H1 (cell line): ENCODE results near the gene DLL1. TPM values are rescaled to one million over a fixed set of nuclear protein-coding genes. Genes with fewer than 3 reads are reported as not detected.

Source experiments
- CTCF ChIA-PET: fragments of 300-600 bp; sonication (Branson Sonifier 250); formaldehyde crosslinking; loops from one replicate; lab custom pipeline; 2021; ENCODE audit not compliant: partially characterized antibody; lab: Charles Lee
- POLR2A ChIA-PET: fragments of 300-600 bp; sonication (Branson Sonifier 250); formaldehyde crosslinking; loops from one replicate; lab custom pipeline; 2021; ENCODE audit warnings: inconsistent platforms; ENCODE audit not compliant: partially characterized antibody; lab: Charles Lee
- DNase-seq, 2 experiments: peaks; one replicate each; pipeline versions ENCODE4 v3.0.0 to v3.0.0-alpha.2; 2010 to 2022; ENCODE audit warnings: low spot score in 2 of 2, low read depth in 1 of 2, mixed read lengths in 1 of 2
- FAIRE-seq: peaks from 2 replicates; lab custom pipeline; 2011; peaks lifted over from hg19 to GRCh38; lab: Jason Lieb, UNC
- H2AFZ ChIP-seq: 2 replicates; pipeline ENCODE4 v1.8.1; 2012; ENCODE audit warnings: low read length, inconsistent platforms
- H2AK5ac ChIP-seq: 2 replicates; pipeline ENCODE4 v1.6.1; 2013; ENCODE audit warnings: low read depth, low read length
- H2BK120ac ChIP-seq: replicated peaks from 2 replicates; pipeline ENCODE3; 2013; ENCODE audit warnings: low read depth, low read length, inconsistent platforms
- H2BK12ac ChIP-seq: 2 replicates; pipeline ENCODE4 v1.6.1; 2013; ENCODE audit warnings: low read depth, low read length
- H2BK15ac ChIP-seq: 2 replicates; pipeline ENCODE4 v1.6.1; 2013; ENCODE audit warnings: low read length
- H2BK20ac ChIP-seq: 2 replicates; pipeline ENCODE4 v1.6.1; 2013; ENCODE audit warnings: low read length
- H2BK5ac ChIP-seq: 2 replicates; pipeline ENCODE4 v1.6.1; 2013; ENCODE audit warnings: low read depth, low read length
- H3K14ac ChIP-seq: 2 replicates; pipeline ENCODE4 v1.6.1; 2013; ENCODE audit warnings: inconsistent platforms; ENCODE audit not compliant: insufficient read length
- H3K18ac ChIP-seq: 2 replicates; pipeline ENCODE4 v1.6.1; 2013; ENCODE audit warnings: low read length; ENCODE audit errors: extremely low read depth
- H3K23ac ChIP-seq: 2 replicates; pipeline ENCODE4 v1.6.1; 2013; ENCODE audit warnings: inconsistent platforms; ENCODE audit not compliant: insufficient read length
- H3K23me2 ChIP-seq: 2 replicates; pipeline ENCODE4 v1.6.1; 2013; ENCODE audit warnings: low read depth, low read length
- H3K27ac ChIP-seq: 2 replicates; pipeline ENCODE4 v1.6.1; 2011; ENCODE audit warnings: low read depth, low read length, inconsistent platforms
- H3K27me3 ChIP-seq, 4 experiments: replicated peaks in 1 of 4; 1 replicate in 1 of 4; 2 replicates in 3 of 4; pipeline versions ENCODE4 v1.6.1 to v1.8.1; 2011 to 2013; ENCODE audit warnings: low read length in 3 of 4, mild to moderate bottlenecking in 3 of 4, inconsistent platforms in 2 of 4, mixed read lengths in 2 of 4, moderate library complexity in 1 of 4; ENCODE audit not compliant: control insufficient read depth in 3 of 4, insufficient read depth in 3 of 4; ENCODE audit errors: extremely low read depth in 1 of 4
- H3K36me3 ChIP-seq, 4 experiments: 2 replicates each; pipeline versions ENCODE4 v1.6.1 to v1.8.1; 2011 to 2013; ENCODE audit warnings: mild to moderate bottlenecking in 4 of 4, low read length in 3 of 4, moderate library complexity in 2 of 4, control low read depth in 1 of 4, inconsistent platforms in 1 of 4; ENCODE audit not compliant: insufficient read depth in 4 of 4, control insufficient read depth in 2 of 4
- H3K4ac ChIP-seq: replicated peaks from 2 replicates; pipeline ENCODE3; 2013; ENCODE audit warnings: low read length, low read depth, mixed read lengths, inconsistent platforms; ENCODE audit not compliant: insufficient read length
- H3K4me1 ChIP-seq, 4 experiments: replicated peaks in 1 of 4; 1 replicate in 1 of 4; 2 replicates in 3 of 4; pipeline versions ENCODE4 v1.6.1 to v1.8.1; 2011 to 2013; ENCODE audit warnings: low read length in 3 of 4, inconsistent platforms in 2 of 4, mixed read lengths in 1 of 4; ENCODE audit not compliant: insufficient read depth in 4 of 4, control insufficient read depth in 3 of 4
- H3K4me2 ChIP-seq, 2 experiments: 2 replicates each; pipeline versions ENCODE4 v1.6.1 to v1.8.1; 2011 to 2013; ENCODE audit warnings: low read depth in 2 of 2, low read length in 2 of 2, control low read depth in 1 of 2, inconsistent platforms in 1 of 2, mild to moderate bottlenecking in 1 of 2; ENCODE audit not compliant: insufficient read depth in 1 of 2
- H3K4me3 ChIP-seq, 4 experiments: fragments of 200-600, 300-600 bp in 1 of 4; sonication (generic), shearing (Covaris generic), sonication (Bioruptor Twin) in 1 of 4; 2 replicates each; pipeline versions ENCODE4 v1.5.1 to v1.8.1; 2011 to 2016; ENCODE audit warnings: low read length in 4 of 4, low read depth in 3 of 4, control low read depth in 2 of 4, inconsistent platforms in 2 of 4, mild to moderate bottlenecking in 2 of 4, mixed read lengths in 1 of 4, moderate library complexity in 1 of 4; ENCODE audit not compliant: insufficient read depth in 2 of 4; ENCODE audit errors: extremely low read depth in 1 of 4
- H3K56ac ChIP-seq: replicated peaks from 2 replicates; pipeline ENCODE3; 2013; ENCODE audit warnings: low read depth, mild to moderate bottlenecking, mixed read lengths, low read length, inconsistent platforms; ENCODE audit not compliant: insufficient read length
- H3K79me1 ChIP-seq: 2 replicates; pipeline ENCODE4 v1.6.1; 2013; ENCODE audit warnings: low read depth, low read length, control low read depth
- H3K79me2 ChIP-seq, 2 experiments: 2 replicates each; pipeline versions ENCODE4 v1.6.1 to v1.8.1; 2012 to 2013; ENCODE audit warnings: low read length in 2 of 2, mild to moderate bottlenecking in 2 of 2, inconsistent platforms in 1 of 2; ENCODE audit not compliant: insufficient read depth in 2 of 2, control insufficient read depth in 1 of 2
- H3K9ac ChIP-seq, 4 experiments: replicated peaks in 1 of 4; 1 replicate in 1 of 4; 2 replicates in 3 of 4; pipeline versions ENCODE4 v1.6.1 to v1.8.1; 2011 to 2013; ENCODE audit warnings: low read depth in 3 of 4, low read length in 3 of 4, control low read depth in 2 of 4, mild to moderate bottlenecking in 2 of 4, moderate library complexity in 2 of 4, inconsistent platforms in 1 of 4; ENCODE audit errors: extremely low read depth in 1 of 4
- H3K9me3 ChIP-seq, 2 experiments: 2 replicates each; pipeline versions ENCODE4 v1.6.1 to v1.8.1; 2012 to 2013; ENCODE audit warnings: mild to moderate bottlenecking in 2 of 2, moderate library complexity in 2 of 2, control low read depth in 1 of 2, inconsistent platforms in 1 of 2, low read depth in 1 of 2, low read length in 1 of 2, mixed read lengths in 1 of 2; ENCODE audit not compliant: insufficient read depth in 2 of 2
- H4K20me1 ChIP-seq, 2 experiments: replicated peaks in 1 of 2; 2 replicates each; pipeline versions ENCODE3 to v1.8.1; 2011 to 2013; ENCODE audit warnings: inconsistent platforms in 2 of 2, low read length in 2 of 2, mild to moderate bottlenecking in 1 of 2; ENCODE audit not compliant: insufficient read depth in 2 of 2, control insufficient read depth in 1 of 2
- H4K5ac ChIP-seq: 2 replicates; pipeline ENCODE4 v1.6.1; 2013; ENCODE audit warnings: low read length, low read depth, mixed read lengths, inconsistent platforms; ENCODE audit not compliant: insufficient read length
- H4K8ac ChIP-seq: 2 replicates; pipeline ENCODE4 v1.8.0; 2013; ENCODE audit warnings: mild to moderate bottlenecking, moderate library complexity, low read length, inconsistent platforms; ENCODE audit not compliant: insufficient read depth; ENCODE audit errors: extremely low read depth
- H4K91ac ChIP-seq: replicated peaks from 2 replicates; pipeline ENCODE3; 2013; ENCODE audit warnings: low read length, mixed read lengths, inconsistent platforms; ENCODE audit not compliant: insufficient read length
- ASH2L ChIP-seq: fragments of 200-600, 300-600 bp; sonication (generic); IDR thresholded peaks from one replicate; pipeline ENCODE4 v1.7.1; 2017; ENCODE audit warnings: low read length
- GABPA ChIP-seq: IDR thresholded peaks from 2 replicates; pipeline ENCODE4 v1.6.1; 2011; ENCODE audit warnings: mild to moderate bottlenecking, low read length, moderate library complexity, borderline replicate concordance; ENCODE audit not compliant: insufficient read depth
- WGBS, 2 experiments: shearing (Covaris generic) in 1 of 2; methylation state at CpG; one replicate each; pipeline versions ENCODE4 v1.1.6 to v1.1.7; 2013 to 2015; ENCODE audit warnings: low lambda C conversion rate in 2 of 2, mixed read lengths in 2 of 2, inconsistent platforms in 1 of 2, low coverage in 1 of 2, missing lambda C conversion rate in 1 of 2; ENCODE audit not compliant: insufficient replicate concordance in 2 of 2, insufficient coverage in 1 of 2, insufficient read length in 1 of 2; ENCODE audit errors: extremely low coverage in 1 of 2, missing lambda C conversion rate in 1 of 2; 5-methylcytosine and 5-hydroxymethylcytosine counted together
- polyA plus RNA-seq, 7 experiments: library from polyadenylated mRNA; depleted of rRNA in 3 of 7; stranded (reverse) in 5 of 7; unstranded in 2 of 7; fragments of >200 nt in 5 of 7; fragments of 200-250 nt in 2 of 7; gene quantifications; 1 replicate in 5 of 7; 2 replicates in 1 of 7; 4 replicates in 1 of 7; pipeline versions ENCODE4 v1.2.1 to v1.2.3, GENCODE V29; 2011 to 2013; ENCODE audit warnings: missing spikeins in 2 of 7, mixed read lengths in 2 of 7
- total RNA-seq: library from RNA; stranded (reverse); fragmentation: NEBNext Ultra II Directional; extraction: Animal tissue kit (Norgen Biotek cat#: 25700); gene quantifications from 2 replicates; pipeline ENCODE4 v1.2.1, GENCODE V29; 2021

DLL1 gene
- total and polyA plus RNA-seq, 2 of the 8 experiments (the other 6 are each of a cell fraction or from before 2014, with no cell fraction given), result 1.7 to 3.8 TPM

DNA sequence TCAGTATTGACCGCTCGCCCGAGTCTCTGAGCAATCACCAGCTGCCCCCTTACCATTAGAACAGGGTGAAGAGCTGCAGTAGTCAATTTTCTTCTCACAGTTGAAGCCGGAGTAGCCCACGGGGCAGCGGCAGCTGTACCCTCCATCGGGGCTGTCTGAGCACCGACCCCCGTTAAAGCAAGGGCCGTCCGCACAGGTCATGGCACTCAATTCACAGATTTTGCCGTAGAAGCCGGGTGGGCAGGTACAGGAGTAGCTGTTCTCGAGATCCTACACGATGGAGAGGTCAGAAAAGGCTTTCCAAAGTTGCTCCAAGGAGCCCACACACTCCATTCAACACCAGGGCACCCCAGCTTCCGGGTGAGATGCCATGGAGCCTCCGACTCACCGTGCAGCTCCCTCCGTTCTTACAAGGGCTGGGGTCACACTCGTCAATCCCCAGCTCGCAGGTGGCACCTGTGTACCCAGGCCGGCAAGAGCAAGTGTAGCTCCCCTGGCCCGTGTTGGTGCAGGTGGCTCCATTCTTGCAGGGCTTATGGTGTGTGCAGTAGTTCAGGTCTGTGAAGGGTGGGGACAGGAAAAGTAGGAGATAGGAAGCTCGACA is 5.9 kb downstream of the DLL1 start:
- Histone ChIP-seq H3K4me3 (no peak overlapping the region), H3K4me2 (no peak overlapping the region), H2AK5ac (no peak overlapping the region), H3K4ac (no peak overlapping the region), H2BK5ac (no peak overlapping the region), H3K27me3 (peaks cover 28 to 55% (median 48%) of the 10 kb centered on the region in 4 experiments), H3K79me2 (no peaks in the 10 kb centered on the region), H4K8ac (no peak overlapping the region), H3K14ac (no peak overlapping the region), H3K18ac (no peak overlapping the region), H2BK12ac (no peak overlapping the region), H2AFZ (no peak overlapping the region), H4K5ac (no peak overlapping the region), H2BK15ac (no peak overlapping the region), H3K9ac (no peak overlapping the region; a peak in 1 of 7 replicates), H3K36me3 (peaks cover 2 to 34% (median 12%) of the 10 kb centered on the region in 4 experiments; a peak in 4 of 8 replicates), H3K23me2 (peaks cover 8% of the 10 kb centered on the region; the same call in 1 of the 2 replicates), H3K23ac (no peak overlapping the region), H2BK20ac (no peak overlapping the region), H2BK120ac (no peak overlapping the region), H3K4me1 (peaks cover 8 to 33% (median 18%) of the 10 kb centered on the region in 4 experiments), H3K56ac (no peak overlapping the region), H4K20me1 (peaks cover 13 to 14% of the 10 kb centered on the region in 2 experiments), H3K9me3 (no peaks in the 10 kb centered on the region), H3K79me1 (no peaks in the 10 kb centered on the region), H3K27ac (no peak overlapping the region), H4K91ac (no peak overlapping the region)
- ChIA-PET CTCF (interaction anchor here (0.6 kb wide), 1 partner anchor 262 kb away, joined by 3 read pairs; no protein-coding TSS in a partner anchor), POLR2A (interaction anchor here (0.8 to 1.5 kb wide), 2 partner anchors 20 to 22 kb away, joined by 3 read pairs; no protein-coding TSS in a partner anchor)
- 91% methylated on average over 23 of the region's 24 CpGs; no CpG with 5 or more reads in 1 of the 2 experiments for WGBS, 2 experiments
- TF ChIP-seq ASH2L, result no peak
- TF ChIP-seq GABPA, result no peak
- FAIRE-seq (no peak), DNase-seq (no peak)
